KMS-11 (cell line): ENCODE measurements around the gene TPD52L1.

Experiments used
- H2AFZ ChIP-seq: fragments of 200-600 bp; sonication (generic); 2 replicates; pipeline ENCODE4 v1.6.1; 2016; ENCODE audit warnings: antibody characterized with exemption, mixed run types, low read depth
- H3K27ac ChIP-seq: fragments of 200-600 bp; sonication (generic); 2 replicates; pipeline ENCODE4 v1.6.1; 2016; ENCODE audit warnings: mild to moderate bottlenecking, mixed run types
- H3K27me3 ChIP-seq: fragments of 200-600 bp; sonication (generic); 2 replicates; pipeline ENCODE4 v1.6.1; 2017; ENCODE audit warnings: mild to moderate bottlenecking, low read depth, mixed run types, moderate library complexity; ENCODE audit not compliant: insufficient read depth
- H3K36me3 ChIP-seq: fragments of 200-600 bp; sonication (generic); 2 replicates; pipeline ENCODE4 v1.6.1; 2017; ENCODE audit warnings: mild to moderate bottlenecking, mixed run types; ENCODE audit not compliant: insufficient read depth
- H3K4me1 ChIP-seq: fragments of 200-600 bp; sonication (generic); 2 replicates; pipeline ENCODE4 v1.6.1; 2016; ENCODE audit warnings: mild to moderate bottlenecking, low read depth, mixed run types; ENCODE audit not compliant: poor library complexity, severe bottlenecking
- H3K4me2 ChIP-seq: fragments of 200-600 bp; sonication (generic); 2 replicates; pipeline ENCODE4 v1.7.0; 2016; ENCODE audit warnings: mild to moderate bottlenecking, mixed run types
- H3K4me3 ChIP-seq: fragments of 200-600 bp; sonication (generic); IDR thresholded peaks from 2 replicates; pipeline ENCODE4 v1.6.1; 2017; ENCODE audit warnings: low read depth, low read length, mixed read lengths; ENCODE audit not compliant: insufficient read depth
- H3K79me2 ChIP-seq: fragments of 200-600 bp; sonication (generic); 2 replicates; pipeline ENCODE4 v1.6.1; 2016; ENCODE audit warnings: low read depth, mixed run types; ENCODE audit not compliant: insufficient read depth
- H3K9ac ChIP-seq: fragments of 200-600 bp; sonication (generic); 2 replicates; pipeline ENCODE4 v1.6.1; 2016; ENCODE audit warnings: mild to moderate bottlenecking, mixed run types
- H4K20me1 ChIP-seq: fragments of 200-600 bp; sonication (generic); 2 replicates; pipeline ENCODE4 v1.6.1; 2016; ENCODE audit warnings: mild to moderate bottlenecking, mixed run types; ENCODE audit not compliant: insufficient read depth
- TF ChIP-seq, protein P1 (sequence below): fragments of 200-600 bp; sonication (generic); conservative IDR thresholded peaks from 2 replicates; pipeline ENCODE4 v1.6.1; 2017; ENCODE audit warnings: low read depth, mild to moderate bottlenecking, antibody characterized with exemption, low read length, moderate library complexity, mixed read lengths

TPD52L1 gene

DNA sequence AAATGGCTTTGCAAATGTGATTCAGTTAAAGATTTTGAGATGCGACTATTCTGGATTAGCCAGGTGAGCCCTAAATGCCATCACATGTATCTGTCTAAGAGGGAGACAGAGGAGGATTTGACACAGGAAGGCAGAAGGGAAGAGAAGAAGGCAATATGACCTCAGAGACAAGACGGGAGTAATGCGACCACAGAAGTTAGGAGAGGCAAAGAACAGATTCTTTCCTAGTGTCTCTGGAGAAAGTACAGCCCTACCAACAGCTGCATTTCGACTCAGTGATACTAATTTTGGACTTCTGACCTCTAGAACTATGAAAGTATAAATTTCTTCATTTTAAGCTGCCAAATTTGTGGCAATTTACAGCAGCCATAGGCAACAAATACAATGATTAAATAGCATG, 24.2 kb upstream of the TPD52L1 start:
- Histone ChIP-seq H3K4me1 (no peaks in the 10 kb centered on the region), H4K20me1 (no peaks in the 10 kb centered on the region), H3K36me3 (no peaks in the 10 kb centered on the region), H3K27me3 (no peaks in the 10 kb centered on the region), H3K4me3 (no peak overlapping the region), H3K27ac (no peak overlapping the region), H3K9ac (no peak overlapping the region), H3K79me2 (no peaks in the 10 kb centered on the region), H3K4me2 (no peak overlapping the region), H2AFZ (no peak overlapping the region)
- TF ChIP-seq, protein P1, sequence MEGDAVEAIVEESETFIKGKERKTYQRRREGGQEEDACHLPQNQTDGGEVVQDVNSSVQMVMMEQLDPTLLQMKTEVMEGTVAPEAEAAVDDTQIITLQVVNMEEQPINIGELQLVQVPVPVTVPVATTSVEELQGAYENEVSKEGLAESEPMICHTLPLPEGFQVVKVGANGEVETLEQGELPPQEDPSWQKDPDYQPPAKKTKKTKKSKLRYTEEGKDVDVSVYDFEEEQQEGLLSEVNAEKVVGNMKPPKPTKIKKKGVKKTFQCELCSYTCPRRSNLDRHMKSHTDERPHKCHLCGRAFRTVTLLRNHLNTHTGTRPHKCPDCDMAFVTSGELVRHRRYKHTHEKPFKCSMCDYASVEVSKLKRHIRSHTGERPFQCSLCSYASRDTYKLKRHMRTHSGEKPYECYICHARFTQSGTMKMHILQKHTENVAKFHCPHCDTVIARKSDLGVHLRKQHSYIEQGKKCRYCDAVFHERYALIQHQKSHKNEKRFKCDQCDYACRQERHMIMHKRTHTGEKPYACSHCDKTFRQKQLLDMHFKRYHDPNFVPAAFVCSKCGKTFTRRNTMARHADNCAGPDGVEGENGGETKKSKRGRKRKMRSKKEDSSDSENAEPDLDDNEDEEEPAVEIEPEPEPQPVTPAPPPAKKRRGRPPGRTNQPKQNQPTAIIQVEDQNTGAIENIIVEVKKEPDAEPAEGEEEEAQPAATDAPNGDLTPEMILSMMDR = no peak

DNA sequence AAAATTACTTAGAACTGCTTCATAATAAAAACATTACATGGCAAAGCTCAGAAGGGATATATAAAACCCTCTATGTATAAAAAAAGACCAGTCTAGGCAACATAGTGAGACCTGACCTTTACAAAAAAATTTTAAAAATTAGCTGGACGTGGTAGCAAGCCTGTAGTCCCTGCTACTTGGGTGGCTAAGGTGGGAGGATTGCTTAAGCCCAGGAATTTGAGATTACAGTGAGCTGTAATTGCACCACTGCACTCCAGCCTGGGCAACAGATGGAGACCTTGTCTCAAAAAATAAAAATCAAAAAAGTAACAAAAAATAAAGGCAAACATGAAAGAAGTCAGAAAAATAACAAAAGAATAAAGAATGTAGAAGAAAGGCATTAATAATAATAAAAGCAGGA, 21.5 kb upstream of the TPD52L1 start:
- Histone ChIP-seq H3K27me3 (no peaks in the 10 kb centered on the region), H3K4me1 (no peaks in the 10 kb centered on the region), H3K27ac (no peak overlapping the region), H4K20me1 (no peaks in the 10 kb centered on the region), H2AFZ (no peak overlapping the region), H3K4me3 (no peak overlapping the region), H3K36me3 (no peaks in the 10 kb centered on the region; the same call in 1 of the 2 replicates), H3K4me2 (no peak overlapping the region), H3K79me2 (no peaks in the 10 kb centered on the region), H3K9ac (no peak overlapping the region)
- TF ChIP-seq, protein P1 = no peak

DNA sequence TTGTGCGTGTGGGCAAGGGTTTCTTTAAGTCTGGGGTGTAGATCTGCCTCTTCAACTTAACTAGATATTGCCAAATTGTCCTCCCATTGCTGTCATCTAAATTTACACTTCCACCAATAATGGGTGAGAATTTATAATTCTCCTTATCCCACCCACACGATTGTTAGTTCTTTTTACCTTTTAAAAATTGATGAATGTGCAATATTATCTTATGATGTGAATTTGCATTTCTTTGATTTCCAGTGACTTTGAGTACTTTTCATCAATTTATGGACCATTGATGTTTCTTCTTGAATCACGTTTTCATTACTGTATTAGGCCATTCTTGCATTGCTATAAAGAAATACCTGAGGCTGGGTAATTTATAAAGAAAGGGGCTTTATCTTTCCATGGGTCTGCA, 17.2 kb upstream of the TPD52L1 start:
- Histone ChIP-seq H3K4me3 (no peak overlapping the region), H3K4me2 (no peak overlapping the region), H3K9ac (no peak overlapping the region), H4K20me1 (no peaks in the 10 kb centered on the region), H2AFZ (no peak overlapping the region), H3K4me1 (no peaks in the 10 kb centered on the region), H3K27ac (no peak overlapping the region), H3K79me2 (no peaks in the 10 kb centered on the region), H3K27me3 (no peaks in the 10 kb centered on the region), H3K36me3 (no peaks in the 10 kb centered on the region; the same call in 1 of the 2 replicates)
- TF ChIP-seq, protein P1 = no peak

DNA sequence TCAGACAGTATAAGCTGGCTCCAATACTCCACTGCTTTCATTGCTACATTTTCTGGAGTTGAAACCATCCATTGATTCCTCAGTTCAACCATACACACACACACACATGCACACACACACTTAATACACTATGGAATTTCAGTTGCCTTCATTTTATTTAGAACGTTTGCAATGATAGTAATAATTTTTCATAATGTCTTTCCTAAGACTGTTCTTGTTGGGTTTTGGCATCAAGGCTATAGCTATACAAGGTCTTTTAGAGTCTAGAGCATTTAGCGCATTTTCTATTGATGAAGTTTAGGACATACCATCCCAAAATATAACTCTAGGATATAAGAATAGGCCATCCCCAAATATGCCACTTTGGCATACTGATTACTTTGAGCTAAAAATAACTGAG, 15.5 kb upstream of the TPD52L1 start:
- no peaks in the 10 kb centered on the region for H3K4me1 ChIP-seq
- no peak overlapping the region for H3K4me3 ChIP-seq
- no peaks in the 10 kb centered on the region; the same call in 1 of the 2 replicates for H3K36me3 ChIP-seq
- no peak overlapping the region for H3K27ac ChIP-seq
- TF ChIP-seq, protein P1 = no peak
- no peak overlapping the region for H2AFZ ChIP-seq
- H3K27me3 ChIP-seq = no peaks in the 10 kb centered on the region
- H3K4me2 ChIP-seq = no peak overlapping the region
- H4K20me1 ChIP-seq = no peaks in the 10 kb centered on the region
- no peaks in the 10 kb centered on the region for H3K79me2 ChIP-seq
- no peak overlapping the region for H3K9ac ChIP-seq
